Measurements from ENCODE around the gene IGDCC3. TPM values are rescaled to one million over a fixed set of nuclear protein-coding genes. Genes with fewer than 3 reads are reported as not detected.

IGDCC3 gene
- total and polyA plus RNA-seq, 2 of the 8 experiments (the other 6 are each of a cell fraction or from before 2014, with no cell fraction given): 26.8 to 45.7 TPM

GRCh38 chr15:65413760-65414144 is 36.0 kb upstream of the IGDCC3 start:
- H3K4me1 ChIP-seq (replicated peaks in 1 of 4; ENCODE audit: control insufficient read depth in 3 of 4, insufficient read depth in 4 of 4, low read length in 3 of 4): peaks cover 40 to 59% (median 47%) of the 10 kb centered on the region in 4 experiments

More at GRCh38 chr15:65413760-65414144, 36.0 kb upstream of the IGDCC3 start:
- Histone ChIP-seq H2BK5ac (ENCODE audit: low read depth, low read length) (peak overlapping the region; percentile 67; the same call in 1 of the 2 replicates), H3K23me2 (ENCODE audit: low read depth, low read length) (0 out of 2 replicates have a peak, but pooled peaks cover 2% of the 10 kb centered on the region), H3K36me3 (ENCODE audit: control insufficient read depth in 2 of 4, insufficient read depth in 4 of 4, low read length in 3 of 4) (no peaks in the 10 kb centered on the region), H3K27ac (ENCODE audit: low read depth, low read length) (no peak overlapping the region), H3K9me3 (ENCODE audit: insufficient read depth in 2 of 2, low read depth in 1 of 2, low read length in 1 of 2) (no peaks in the 10 kb centered on the region), H3K4ac (replicated peaks; ENCODE audit: insufficient read length, low read depth, low read length) (no peak overlapping the region), H3K23ac (ENCODE audit: insufficient read length) (no peak overlapping the region), H4K91ac (replicated peaks; ENCODE audit: insufficient read length, low read length) (peak overlapping the region; percentile 28), H3K18ac (ENCODE audit: extremely low read depth, low read length) (peak overlapping the region; percentile 64), H2AFZ (ENCODE audit: low read length) (no peak overlapping the region), H3K27me3 (replicated peaks in 1 of 4; ENCODE audit: control insufficient read depth in 3 of 4, extremely low read depth in 1 of 4, insufficient read depth in 3 of 4, low read length in 3 of 4) (no peaks in the 10 kb centered on the region), H3K4me3 (ENCODE audit: extremely low read depth in 1 of 4, insufficient read depth in 2 of 4, low read depth in 3 of 4, low read length in 4 of 4) (no peak overlapping the region), H4K5ac (ENCODE audit: insufficient read length, low read depth, low read length) (no peak overlapping the region), H3K9ac (replicated peaks in 1 of 4; ENCODE audit: extremely low read depth in 1 of 4, low read depth in 3 of 4, low read length in 3 of 4) (no peak overlapping the region), H2BK12ac (ENCODE audit: low read depth, low read length) (peak overlapping the region; percentile 94; the same call in 1 of the 2 replicates), H3K4me2 (ENCODE audit: insufficient read depth in 1 of 2, low read depth in 2 of 2, low read length in 2 of 2) (no peak overlapping the region; a peak in 1 of 4 replicates), H2BK120ac (replicated peaks; ENCODE audit: low read depth, low read length) (peak overlapping the region; percentile 7), H4K20me1 (replicated peaks in 1 of 2; ENCODE audit: control insufficient read depth in 1 of 2, insufficient read depth in 2 of 2, low read length in 2 of 2) (no peaks in the 10 kb centered on the region), H4K8ac (ENCODE audit: extremely low read depth, insufficient read depth, low read length) (no peak overlapping the region), H2BK15ac (ENCODE audit: low read length) (peak overlapping the region; percentile 76), H3K14ac (ENCODE audit: insufficient read length) (no peak overlapping the region), H2AK5ac (ENCODE audit: low read depth, low read length) (peak overlapping the region; percentile 90), H3K79me1 (ENCODE audit: low read depth, low read length) (peaks cover 3% of the 10 kb centered on the region; the same call in 1 of the 2 replicates), H2BK20ac (ENCODE audit: low read length) (peak overlapping the region; percentile 92), H3K56ac (replicated peaks; ENCODE audit: insufficient read length, low read depth, low read length) (no peak overlapping the region), H3K79me2 (ENCODE audit: control insufficient read depth in 1 of 2, insufficient read depth in 2 of 2, low read length in 2 of 2) (peaks cover 0 to 24% of the 10 kb centered on the region in 2 experiments; a peak in 2 of 4 replicates)
- ChIA-PET POLR2A (ENCODE audit: partially characterized antibody) (interaction anchor here (0.5 to 12.2 kb wide), 4 partner anchors 10 to 1043 kb away, joined by 3 to 229 read pairs (median 48); partner anchors contain the start of gene RNU5B-1), CTCF (ENCODE audit: partially characterized antibody) (interaction anchor here (1.1 to 14.6 kb wide), 10 partner anchors 8 to 93 kb away, joined by 3 to 180 read pairs (median 4); no protein-coding TSS in a partner anchor)
- FAIRE-seq (no peak), DNase-seq (ENCODE audit: low read depth in 1 of 2, low spot score in 2 of 2) (no peak)
- 94% methylated on average over 6 of the region's 6 CpGs; no CpG with 5 or more reads in 1 of the 2 experiments for WGBS, 2 experiments (ENCODE audit: extremely low coverage in 1 of 2, insufficient coverage in 1 of 2, insufficient read length in 1 of 2, insufficient replicate concordance in 2 of 2, low coverage in 1 of 2, low lambda C conversion rate in 2 of 2, missing lambda C conversion rate in 1 of 2)

Measured in H1 (cell line).